ENCODE data around the gene SHQ1.
A peak's percentile ranks its signal among the peaks of the same experiment; 100 is the strongest.

SHQ1 gene
- 18.5 to 65.7 (median 32.7) reads per million in 3 experiments for total RNA-seq

- peak; percentile 91 for DNase-seq
These were observed at the start of gene SHQ1 for GRCh38 chr3:72847751-72848702. SHQ1 (minus strand) TSS chr3:72848445; CDS start chr3:72848340, 105 bp downstream.

- no peak for DNase-seq
These were observed 49.4 kb upstream of the SHQ1 start for GRCh38 chr3:72897758-72898007.

GRCh38 chr3:72896996-72897757, 48.9 kb upstream of the SHQ1 start:
- no peak for DNase-seq

- DNase-seq = no peak
These were observed 46.8 kb upstream of the SHQ1 start for GRCh38 chr3:72894976-72895552.

- no peak for DNase-seq
These were observed 44.6 kb upstream of the SHQ1 start for GRCh38 chr3:72892870-72893269.

- no peak for DNase-seq
These were observed 44.0 kb upstream of the SHQ1 start for GRCh38 chr3:72892081-72892775.

GRCh38 chr3:72891053-72891855, 43.0 kb upstream of the SHQ1 start:
- DNase-seq = no peak

- DNase-seq = no peak
These were observed 42.1 kb upstream of the SHQ1 start for GRCh38 chr3:72890166-72890925.

- DNase-seq = no peak
These were observed 41.3 kb upstream of the SHQ1 start for GRCh38 chr3:72889310-72890165.

- no peak for DNase-seq
These were observed 40.5 kb upstream of the SHQ1 start for GRCh38 chr3:72888546-72889309.

GRCh38 chr3:72887705-72888545, 39.7 kb upstream of the SHQ1 start, which contains the start of gene GXYLT2:
GXYLT2 (plus strand) TSS chr3:72888046; CDS start chr3:72888234, 188 bp downstream.
- DNase-seq = no peak

GRCh38 chr3:72887343-72887704, 39.1 kb upstream of the SHQ1 start:
- no peak for DNase-seq

- no peak for DNase-seq
These were observed 23.9 kb upstream of the SHQ1 start for GRCh38 chr3:72872183-72872582.

GRCh38 chr3:72862314-72863090, 14.3 kb upstream of the SHQ1 start:
- no peak for DNase-seq

GRCh38 chr3:72860846-72861245, 12.6 kb upstream of the SHQ1 start:
- DNase-seq = no peak

GRCh38 chr3:72860053-72860452, 11.8 kb upstream of the SHQ1 start:
- DNase-seq = no peak

- DNase-seq = no peak
These were observed 6.8 kb upstream of the SHQ1 start for GRCh38 chr3:72855001-72855400.

GRCh38 chr3:72848703-72849081, 447 bp upstream of the SHQ1 start:
- DNase-seq = no peak

Measured in central memory CD4-positive, alpha-beta T cell (primary cell).